ENCODE data around the gene ELF1. TPM values are rescaled to one million over a fixed set of nuclear protein-coding genes. Genes with fewer than 3 reads are reported as not detected.

ELF1 gene
- total and polyA plus RNA-seq, 2 of the 8 experiments (the other 6 are each of a cell fraction or from before 2014, with no cell fraction given): 5.6 to 18.2 TPM

DNA sequence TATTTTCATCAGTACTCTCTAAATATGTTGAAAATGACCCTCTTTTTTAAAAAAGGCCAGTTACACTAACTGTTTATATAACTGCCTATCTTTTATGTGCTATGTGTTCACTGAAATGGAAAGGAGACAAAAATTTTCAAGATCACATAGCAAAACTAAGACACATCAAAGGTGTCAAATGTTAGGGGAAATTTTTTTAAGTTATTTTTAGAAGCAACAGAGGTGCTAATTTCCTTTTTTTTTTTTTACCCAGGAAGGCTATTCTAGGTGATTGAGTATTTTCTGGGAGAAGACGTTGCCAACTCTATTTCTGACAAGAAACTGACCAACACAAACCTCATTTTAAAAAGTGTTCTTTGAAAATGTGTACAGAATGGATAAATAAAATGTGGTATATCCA lies 45.7 kb downstream of the ELF1 start:
- Histone ChIP-seq H3K4ac (replicated peaks; ENCODE audit: insufficient read length, low read depth, low read length) (no peak overlapping the region), H2BK12ac (ENCODE audit: low read depth, low read length) (no peak overlapping the region), H4K5ac (ENCODE audit: insufficient read length, low read depth, low read length) (no peak overlapping the region), H2BK5ac (ENCODE audit: low read depth, low read length) (no peak overlapping the region), H3K27ac (ENCODE audit: low read depth, low read length) (no peak overlapping the region), H3K23ac (ENCODE audit: insufficient read length) (no peak overlapping the region), H2BK20ac (ENCODE audit: low read length) (no peak overlapping the region), H4K20me1 (replicated peaks in 1 of 2; ENCODE audit: control insufficient read depth in 1 of 2, insufficient read depth in 2 of 2, low read length in 2 of 2) (no peaks in the 10 kb centered on the region), H2BK15ac (ENCODE audit: low read length) (no peak overlapping the region), H3K4me1 (replicated peaks in 1 of 4; ENCODE audit: control insufficient read depth in 3 of 4, insufficient read depth in 4 of 4, low read length in 3 of 4) (no peaks in the 10 kb centered on the region), H3K27me3 (replicated peaks in 1 of 4; ENCODE audit: control insufficient read depth in 3 of 4, extremely low read depth in 1 of 4, insufficient read depth in 3 of 4, low read length in 3 of 4) (no peaks in the 10 kb centered on the region), H3K4me2 (ENCODE audit: insufficient read depth in 1 of 2, low read depth in 2 of 2, low read length in 2 of 2) (no peak overlapping the region), H2AFZ (ENCODE audit: low read length) (no peak overlapping the region), H3K36me3 (ENCODE audit: control insufficient read depth in 2 of 4, insufficient read depth in 4 of 4, low read length in 3 of 4) (no peaks in the 10 kb centered on the region), H3K9ac (replicated peaks in 1 of 4; ENCODE audit: extremely low read depth in 1 of 4, low read depth in 3 of 4, low read length in 3 of 4) (no peak overlapping the region), H3K18ac (ENCODE audit: extremely low read depth, low read length) (no peak overlapping the region), H3K23me2 (ENCODE audit: low read depth, low read length) (no peaks in the 10 kb centered on the region), H3K4me3 (ENCODE audit: extremely low read depth in 1 of 4, insufficient read depth in 2 of 4, low read depth in 3 of 4, low read length in 4 of 4) (no peak overlapping the region), H2BK120ac (replicated peaks; ENCODE audit: low read depth, low read length) (no peak overlapping the region), H3K79me1 (ENCODE audit: low read depth, low read length) (no peaks in the 10 kb centered on the region), H2AK5ac (ENCODE audit: low read depth, low read length) (no peak overlapping the region), H4K8ac (ENCODE audit: extremely low read depth, insufficient read depth, low read length) (no peak overlapping the region), H4K91ac (replicated peaks; ENCODE audit: insufficient read length, low read length) (no peak overlapping the region), H3K9me3 (ENCODE audit: insufficient read depth in 2 of 2, low read depth in 1 of 2, low read length in 1 of 2) (no peaks in the 10 kb centered on the region), H3K56ac (replicated peaks; ENCODE audit: insufficient read length, low read depth, low read length) (no peak overlapping the region), H3K79me2 (ENCODE audit: control insufficient read depth in 1 of 2, insufficient read depth in 2 of 2, low read length in 2 of 2) (no peaks in the 10 kb centered on the region), H3K14ac (ENCODE audit: insufficient read length) (no peak overlapping the region)
- 86% methylated on average over 1 of the region's 1 CpG; no CpG with 5 or more reads in 1 of the 2 experiments for WGBS, 2 experiments (ENCODE audit: extremely low coverage in 1 of 2, insufficient coverage in 1 of 2, insufficient read length in 1 of 2, insufficient replicate concordance in 2 of 2, low coverage in 1 of 2, low lambda C conversion rate in 2 of 2, missing lambda C conversion rate in 1 of 2)
- ChIA-PET CTCF (ENCODE audit: partially characterized antibody) (interaction anchor here (0.7 to 2.4 kb wide), 11 partner anchors 10 to 1338 kb away, joined by 3 to 22 read pairs (median 6); no protein-coding TSS in a partner anchor), POLR2A (ENCODE audit: partially characterized antibody) (no interaction called here)
- DNase-seq (ENCODE audit: low read depth in 1 of 2, low spot score in 2 of 2) (no peak), FAIRE-seq (no peak)
- TF ChIP-seq SP1 (IDR thresholded peaks at IDR 0.05; ENCODE audit: low read depth, low read length) (no peak), CREB1 (IDR thresholded peaks at IDR 0.05) (no peak), PHF8 (conservative IDR thresholded peaks at IDR 0.05; ENCODE audit: low read depth, low read length) (no peak), MAFK (IDR thresholded peaks at IDR 0.05; ENCODE audit: low read depth, low read length) (no peak), EZH2 (IDR thresholded peaks at IDR 0.05; ENCODE audit: low read depth, low read length, severe bottlenecking) (no peak), ASH2L (IDR thresholded peaks at IDR 0.05; ENCODE audit: low read length) (no peak), JUN (IDR thresholded peaks at IDR 0.05; ENCODE audit: low read depth, low read length) (no peak), NRF1 (IDR thresholded peaks at IDR 0.05; ENCODE audit: low read depth, low read length) (no peak), NANOG (IDR thresholded peaks at IDR 0.05; ENCODE audit: insufficient read depth, low read depth, low read length, poor library complexity, severe bottlenecking) (no peak), TBP (IDR thresholded peaks at IDR 0.05; ENCODE audit: low read depth, low read length) (no peak)
- TF ChIP-seq, protein P1, sequence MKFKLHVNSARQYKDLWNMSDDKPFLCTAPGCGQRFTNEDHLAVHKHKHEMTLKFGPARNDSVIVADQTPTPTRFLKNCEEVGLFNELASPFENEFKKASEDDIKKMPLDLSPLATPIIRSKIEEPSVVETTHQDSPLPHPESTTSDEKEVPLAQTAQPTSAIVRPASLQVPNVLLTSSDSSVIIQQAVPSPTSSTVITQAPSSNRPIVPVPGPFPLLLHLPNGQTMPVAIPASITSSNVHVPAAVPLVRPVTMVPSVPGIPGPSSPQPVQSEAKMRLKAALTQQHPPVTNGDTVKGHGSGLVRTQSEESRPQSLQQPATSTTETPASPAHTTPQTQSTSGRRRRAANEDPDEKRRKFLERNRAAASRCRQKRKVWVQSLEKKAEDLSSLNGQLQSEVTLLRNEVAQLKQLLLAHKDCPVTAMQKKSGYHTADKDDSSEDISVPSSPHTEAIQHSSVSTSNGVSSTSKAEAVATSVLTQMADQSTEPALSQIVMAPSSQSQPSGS (IDR thresholded peaks at IDR 0.05; ENCODE audit: low read length): no peak
- TF ChIP-seq, protein P2, sequence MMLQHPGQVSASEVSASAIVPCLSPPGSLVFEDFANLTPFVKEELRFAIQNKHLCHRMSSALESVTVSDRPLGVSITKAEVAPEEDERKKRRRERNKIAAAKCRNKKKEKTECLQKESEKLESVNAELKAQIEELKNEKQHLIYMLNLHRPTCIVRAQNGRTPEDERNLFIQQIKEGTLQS (IDR thresholded peaks at IDR 0.05; ENCODE audit: insufficient read depth, low read depth, low read length): no peak
